ENCODE data around the gene PLA2G1B. TPM values are rescaled to one million over a fixed set of nuclear protein-coding genes. Genes with fewer than 3 reads are reported as not detected.

Gene PLA2G1B
- total RNA-seq, 4 donors from 2014 or later, result not detected

DNA sequence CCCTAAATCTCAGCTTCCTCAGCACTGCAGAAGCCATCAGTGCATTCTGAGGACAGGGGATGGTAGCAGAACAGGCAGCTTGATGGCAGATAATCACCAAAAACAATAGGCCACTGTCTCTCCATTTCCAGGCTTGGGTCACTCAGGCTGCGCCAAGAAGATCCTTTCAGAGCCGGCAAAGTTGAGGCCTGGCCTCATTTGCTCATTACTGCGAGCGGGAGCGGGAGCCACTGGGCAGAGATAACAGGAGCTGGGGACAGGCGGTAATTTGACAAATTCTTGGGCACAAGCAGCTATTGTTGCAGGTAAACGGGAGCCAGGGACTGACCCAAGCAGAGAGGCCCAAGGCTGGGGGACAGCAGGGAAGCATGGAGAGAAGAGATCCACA lies 39.3 kb upstream of the PLA2G1B start:
- Histone ChIP-seq H3K9me3 (no peaks in the 10 kb centered on the region), H3K27ac (peak overlapping the region; percentile 3 to 71 (median 57)), H3K36me3 (no peaks in the 10 kb centered on the region), H3K4me3 (no peak overlapping the region), H3K27me3 (peaks cover 41% of the 10 kb centered on the region), H3K4me1 (peaks cover 6 to 59% (median 37%) of the 10 kb centered on the region in 4 donors)
- DNase-seq, result no peak
- 52 to 80% methylated on average over 2 to 7 of the region's 7 CpGs for WGBS, 2 donors (ENCODE audit: low coverage in 1 of 2)
- in situ Hi-C loops (cut with MboI; ENCODE audit: low pct_ligation_motif_present in 1 of 4, low pct_unique_long_range_greater_than_20kb in 1 of 4, low sequenced_read_pairs in 3 of 4) (no loop called here), intact Hi-C loops (cut with DNase I; ENCODE audit: low total_unique reads) (no loop called here)
- no peak for TF ChIP-seq POLR2AphosphoS5 (IDR thresholded peaks at IDR 0.05)
- TF ChIP-seq EP300 (IDR thresholded peaks at IDR 0.05; ENCODE audit: low read depth), result no peak
- no peak for TF ChIP-seq POLR2A (IDR thresholded peaks at IDR 0.05)
- TF ChIP-seq CTCF (IDR thresholded peaks at IDR 0.05), result no peak

DNA sequence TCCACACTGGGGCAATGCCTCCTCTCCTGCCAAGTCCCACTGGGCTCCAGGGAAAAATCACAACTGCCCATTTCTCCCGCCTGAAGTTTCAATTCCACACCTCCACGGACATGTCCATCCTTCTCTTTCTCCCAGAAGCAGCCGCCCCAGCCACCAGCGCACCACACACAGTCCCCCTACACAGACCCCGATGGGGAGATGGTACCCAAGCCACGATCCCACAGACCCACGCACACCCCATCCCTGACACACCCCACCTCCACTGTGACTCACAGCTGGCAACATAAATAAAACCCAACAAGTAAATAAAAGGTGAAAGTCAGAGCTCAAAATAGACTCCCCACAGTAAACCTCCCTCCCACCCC lies 38.7 kb upstream of the PLA2G1B start:
- no peaks in the 10 kb centered on the region for H3K9me3 ChIP-seq
- intact Hi-C loops (cut with DNase I; ENCODE audit: low total_unique reads) (no loop called here), in situ Hi-C loops (cut with MboI; ENCODE audit: low pct_ligation_motif_present in 1 of 4, low pct_unique_long_range_greater_than_20kb in 1 of 4, low sequenced_read_pairs in 3 of 4) (no loop called here)
- no peaks in the 10 kb centered on the region for H3K36me3 ChIP-seq
- peaks cover 35% of the 10 kb centered on the region for H3K27me3 ChIP-seq
- no peak for DNase-seq
- peak overlapping the region; percentile 51 to 71 (median 62) for H3K27ac ChIP-seq
- no peak overlapping the region for H3K4me3 ChIP-seq
- no peak for TF ChIP-seq POLR2A (IDR thresholded peaks at IDR 0.05)
- TF ChIP-seq CTCF (IDR thresholded peaks at IDR 0.05), result no peak
- TF ChIP-seq POLR2AphosphoS5 (IDR thresholded peaks at IDR 0.05), result no peak
- TF ChIP-seq EP300 (IDR thresholded peaks at IDR 0.05; ENCODE audit: low read depth), result no peak
- peaks cover 6 to 64% (median 39%) of the 10 kb centered on the region in 4 donors for H3K4me1 ChIP-seq
- 65% methylated on average over 7 of the region's 7 CpGs; no CpG with 5 or more reads in 1 of the 2 donors for WGBS, 2 donors (ENCODE audit: low coverage in 1 of 2)

GRCh38 chr12:120365675-120366340 lies 38.2 kb upstream of the PLA2G1B start:
- Histone ChIP-seq H3K36me3 (no peaks in the 10 kb centered on the region), H3K9me3 (no peaks in the 10 kb centered on the region), H3K4me1 (peaks cover 6 to 66% (median 39%) of the 10 kb centered on the region in 4 donors), H3K4me3 (no peak overlapping the region), H3K27me3 (peaks cover 30% of the 10 kb centered on the region), H3K27ac (peak overlapping the region; percentile 51 to 71 (median 62))
- DNase-seq, result peak; percentile 76
- TF ChIP-seq POLR2A (IDR thresholded peaks at IDR 0.05), result no peak
- TF ChIP-seq CTCF (IDR thresholded peaks at IDR 0.05), result no peak
- no peak for TF ChIP-seq EP300 (IDR thresholded peaks at IDR 0.05; ENCODE audit: low read depth)
- no peak for TF ChIP-seq POLR2AphosphoS5 (IDR thresholded peaks at IDR 0.05)
- WGBS, 2 donors (ENCODE audit: low coverage in 1 of 2), result 40% methylated on average over 13 of the region's 13 CpGs; no CpG with 5 or more reads in 1 of the 2 donors
- intact Hi-C loops (cut with DNase I; ENCODE audit: low total_unique reads), result no loop called here
- in situ Hi-C loops (cut with MboI; ENCODE audit: low pct_ligation_motif_present in 1 of 4, low pct_unique_long_range_greater_than_20kb in 1 of 4, low sequenced_read_pairs in 3 of 4), result no loop called here

GRCh38 chr12:120364487-120364886 lies 36.9 kb upstream of the PLA2G1B start:
- TF ChIP-seq EP300 (IDR thresholded peaks at IDR 0.05; ENCODE audit: low read depth) (no peak), POLR2A (IDR thresholded peaks at IDR 0.05) (no peak), CTCF (IDR thresholded peaks at IDR 0.05) (no peak), POLR2AphosphoS5 (IDR thresholded peaks at IDR 0.05) (no peak)
- peaks cover 17% of the 10 kb centered on the region for H3K27me3 ChIP-seq
- H3K4me1 ChIP-seq, result peaks cover 4 to 61% (median 33%) of the 10 kb centered on the region in 4 donors
- H3K4me3 ChIP-seq, result no peak overlapping the region
- H3K27ac ChIP-seq, result peak overlapping the region; percentile 51 to 71 (median 62)
- intact Hi-C loops (cut with DNase I; ENCODE audit: low total_unique reads) (no loop called here), in situ Hi-C loops (cut with MboI; ENCODE audit: low pct_ligation_motif_present in 1 of 4, low pct_unique_long_range_greater_than_20kb in 1 of 4, low sequenced_read_pairs in 3 of 4) (no loop called here)
- 62% methylated on average over 6 of the region's 6 CpGs; no CpG with 5 or more reads in 1 of the 2 donors for WGBS, 2 donors (ENCODE audit: low coverage in 1 of 2)
- no peaks in the 10 kb centered on the region for H3K36me3 ChIP-seq
- peak; percentile 24 for DNase-seq
- H3K9me3 ChIP-seq, result no peaks in the 10 kb centered on the region

All from transverse colon (tissue), 4 donors.